Transverse colon (tissue), 4 donors: ENCODE results near the gene IQGAP1.

Source experiments
- CTCF ChIP-seq, 5 experiments: fragments of 200-600 bp in 3 of 5; fragments of 450-650 bp in 2 of 5; sonication (generic) in 3 of 5; IDR thresholded peaks; 1 replicate in 2 of 5; 2 replicates in 3 of 5; pipeline ENCODE4 v1.5.1; 2016 to 2017; ENCODE audit warnings: antibody characterized with exemption in 5 of 5, inconsistent platforms in 3 of 5, mild to moderate bottlenecking in 2 of 5, moderate library complexity in 1 of 5
- EP300 ChIP-seq: sonication (generic); formaldehyde crosslinking; IDR thresholded peaks from one replicate; pipeline ENCODE4 v1.6.1; 2017; ENCODE audit warnings: antibody characterized with exemption, low read depth
- POLR2A ChIP-seq: fragments of 450-650 bp; IDR thresholded peaks from one replicate; pipeline ENCODE4 v1.6.1; 2016; ENCODE audit warnings: antibody characterized with exemption, mild to moderate bottlenecking, moderate library complexity
- POLR2AphosphoS5 ChIP-seq, 3 donors: sonication (generic); formaldehyde crosslinking; IDR thresholded peaks; one replicate each; pipeline ENCODE4 v1.6.1; 2016; ENCODE audit warnings: antibody characterized with exemption in 3 of 3

GRCh38 chr15:90463381-90463780 is 75.3 kb downstream of the IQGAP1 start:
- TF ChIP-seq CTCF (IDR thresholded peaks at IDR 0.05) (no peak), POLR2A (no peak), POLR2AphosphoS5 (IDR thresholded peaks at IDR 0.05) (peak in 1 of 3 donors; percentile 48), EP300 (no peak)
